OCI-LY3 (cell line): ENCODE measurements around the gene GJD3.

ENCODE experiments used
- H2AFZ ChIP-seq: fragments of 200-600, 300-600 bp; shearing (Covaris generic); 2 replicates; pipeline ENCODE4 v1.6.0; 2014; ENCODE audit warnings: antibody characterized with exemption, low read depth, low read length
- H3K27ac ChIP-seq: fragments of 200-600, 300-600 bp; sonication (generic); 2 replicates; pipeline ENCODE4 v1.5.1; 2014; ENCODE audit warnings: mild to moderate bottlenecking, low read length, moderate library complexity, mixed read lengths
- H3K27me3 ChIP-seq: fragments of 200-600, 300-600 bp; sonication (generic); 2 replicates; pipeline ENCODE4 v1.6.1; 2014; ENCODE audit warnings: low read depth, low read length, mixed read lengths
- H3K36me3 ChIP-seq: fragments of 200-600, 300-600 bp; sonication (generic); replicated peaks from 2 replicates; pipeline ENCODE3; 2014; ENCODE audit warnings: low read depth, low read length, mixed read lengths
- H3K4me1 ChIP-seq: fragments of 300-600, 200-600 bp; sonication (generic); 2 replicates; pipeline ENCODE4 v1.6.1; 2014; ENCODE audit warnings: low read length, mixed read lengths
- H3K4me2 ChIP-seq: fragments of 200-600, 300-600 bp; sonication (generic); 2 replicates; pipeline ENCODE4 v1.6.1; 2014; ENCODE audit warnings: low read length, mixed read lengths
- H3K4me3 ChIP-seq: fragments of 300-600, 200-600 bp; sonication (generic); 2 replicates; pipeline ENCODE4 v1.5.1; 2014; ENCODE audit warnings: antibody characterized with exemption, mild to moderate bottlenecking, low read length, moderate library complexity
- H3K79me2 ChIP-seq: fragments of 300-600, 200-600 bp; shearing (Covaris generic); 2 replicates; pipeline ENCODE4 v1.6.1; 2014; ENCODE audit warnings: mild to moderate bottlenecking, low read length, mixed read lengths
- H3K9ac ChIP-seq: fragments of 300-600, 200-600 bp; shearing (Covaris generic); 2 replicates; pipeline ENCODE4 v1.6.0; 2014; ENCODE audit warnings: mild to moderate bottlenecking, low read length, moderate library complexity
- H3K9me3 ChIP-seq: fragments of 200-600, 300-600 bp; shearing (Covaris generic); 2 replicates; pipeline ENCODE4 v1.6.1; 2014; ENCODE audit warnings: low read length, mixed read lengths; ENCODE audit not compliant: insufficient read depth
- H4K20me1 ChIP-seq: fragments of 200-600, 300-600 bp; sonication (generic); 2 replicates; pipeline ENCODE4 v1.6.1; 2016; ENCODE audit warnings: low read length, mixed read lengths; ENCODE audit not compliant: insufficient read depth
- EZH2phosphoT487 ChIP-seq: fragments of 200-600 bp; shearing (Covaris generic); IDR thresholded peaks from 2 replicates; pipeline ENCODE4 v1.6.1; 2018; ENCODE audit warnings: antibody characterized with exemption, mixed run types, low read depth
- TF ChIP-seq, protein P1 (sequence below): fragments of 200-600, 300-600 bp; sonication (generic); IDR thresholded peaks from 2 replicates; pipeline ENCODE4 v1.5.1; 2014; ENCODE audit warnings: antibody characterized with exemption, low read length, low read depth

Gene GJD3

DNA sequence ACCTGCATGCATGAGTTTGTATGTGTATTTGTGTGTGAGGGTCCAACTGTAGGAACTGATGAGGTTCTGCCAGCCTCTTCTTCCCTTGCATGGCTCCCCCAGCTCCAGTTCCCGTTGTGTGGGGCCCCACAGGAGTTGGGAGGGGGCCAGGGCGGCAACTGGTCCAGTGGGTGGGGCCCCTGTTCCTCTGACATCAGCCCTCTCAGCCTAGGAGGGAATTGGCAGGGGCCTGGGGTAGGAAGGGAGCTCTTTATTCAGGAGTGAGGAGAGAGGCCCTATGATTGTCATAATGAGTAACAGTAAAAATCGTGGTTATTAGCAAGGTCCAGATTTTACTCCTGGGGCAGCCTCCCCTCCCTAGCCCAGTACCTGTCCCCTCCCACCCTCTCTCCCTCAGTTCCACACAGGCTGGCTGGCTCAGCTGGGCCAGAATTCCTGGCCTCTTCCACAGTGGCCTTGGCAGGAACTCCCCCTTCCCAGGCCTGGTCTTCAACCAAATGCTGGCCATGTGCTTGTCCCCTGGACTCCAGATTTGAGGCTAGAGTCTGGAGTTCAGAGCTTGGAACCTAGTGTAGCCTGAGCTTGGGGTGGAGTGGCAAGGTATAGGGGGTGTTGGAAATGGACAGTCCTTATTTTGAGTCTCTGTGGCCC is 36.7 kb downstream of the GJD3 start:
- no peak for TF ChIP-seq EZH2phosphoT487
- TF ChIP-seq, protein P1, sequence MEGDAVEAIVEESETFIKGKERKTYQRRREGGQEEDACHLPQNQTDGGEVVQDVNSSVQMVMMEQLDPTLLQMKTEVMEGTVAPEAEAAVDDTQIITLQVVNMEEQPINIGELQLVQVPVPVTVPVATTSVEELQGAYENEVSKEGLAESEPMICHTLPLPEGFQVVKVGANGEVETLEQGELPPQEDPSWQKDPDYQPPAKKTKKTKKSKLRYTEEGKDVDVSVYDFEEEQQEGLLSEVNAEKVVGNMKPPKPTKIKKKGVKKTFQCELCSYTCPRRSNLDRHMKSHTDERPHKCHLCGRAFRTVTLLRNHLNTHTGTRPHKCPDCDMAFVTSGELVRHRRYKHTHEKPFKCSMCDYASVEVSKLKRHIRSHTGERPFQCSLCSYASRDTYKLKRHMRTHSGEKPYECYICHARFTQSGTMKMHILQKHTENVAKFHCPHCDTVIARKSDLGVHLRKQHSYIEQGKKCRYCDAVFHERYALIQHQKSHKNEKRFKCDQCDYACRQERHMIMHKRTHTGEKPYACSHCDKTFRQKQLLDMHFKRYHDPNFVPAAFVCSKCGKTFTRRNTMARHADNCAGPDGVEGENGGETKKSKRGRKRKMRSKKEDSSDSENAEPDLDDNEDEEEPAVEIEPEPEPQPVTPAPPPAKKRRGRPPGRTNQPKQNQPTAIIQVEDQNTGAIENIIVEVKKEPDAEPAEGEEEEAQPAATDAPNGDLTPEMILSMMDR: no peak
- H3K4me2 ChIP-seq: no peak overlapping the region
- peaks cover 59% of the 10 kb centered on the region for H3K4me1 ChIP-seq
- no peak overlapping the region for H3K4me3 ChIP-seq
- H3K9ac ChIP-seq: no peak overlapping the region
- H3K36me3 ChIP-seq: peaks cover 20% of the 10 kb centered on the region
- H3K79me2 ChIP-seq: peaks cover 94% of the 10 kb centered on the region
- no peaks in the 10 kb centered on the region for H3K9me3 ChIP-seq
- H4K20me1 ChIP-seq: peaks cover 47% of the 10 kb centered on the region
- H2AFZ ChIP-seq: no peak overlapping the region
- no peak overlapping the region for H3K27ac ChIP-seq
- H3K27me3 ChIP-seq: no peaks in the 10 kb centered on the region

DNA sequence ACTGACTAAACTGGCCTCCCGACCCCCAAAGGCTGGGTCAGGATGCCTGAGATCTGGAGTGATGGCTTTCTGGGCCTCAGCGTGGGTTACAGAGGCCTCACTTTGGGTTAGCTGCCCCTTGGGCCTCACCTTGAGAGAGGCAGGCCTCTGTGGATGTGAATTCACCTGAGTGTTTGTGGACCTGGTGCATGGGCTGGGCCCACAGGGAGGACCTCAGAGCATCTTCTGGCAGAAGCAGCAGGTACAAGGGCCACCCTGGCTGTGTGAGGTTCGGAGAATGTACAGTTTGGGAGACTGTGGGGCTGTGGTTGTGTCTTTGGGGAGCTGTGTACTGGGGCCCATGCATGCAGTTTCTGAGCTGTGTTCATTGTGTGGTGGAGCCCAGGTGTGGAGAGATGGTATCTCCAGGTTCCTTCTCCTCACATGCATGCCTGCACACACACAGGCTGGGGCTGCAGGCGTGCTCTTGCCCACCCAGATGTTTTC is 37.2 kb downstream of the GJD3 start:
- no peaks in the 10 kb centered on the region for H3K9me3 ChIP-seq
- peaks cover 98% of the 10 kb centered on the region for H3K79me2 ChIP-seq
- no peak for TF ChIP-seq EZH2phosphoT487
- TF ChIP-seq, protein P1: no peak
- H3K27ac ChIP-seq: no peak overlapping the region
- H3K4me3 ChIP-seq: no peak overlapping the region
- H3K36me3 ChIP-seq: peaks cover 16% of the 10 kb centered on the region
- peak overlapping the region; percentile 65; the same call in 1 of the 2 replicates for H3K9ac ChIP-seq
- H3K4me1 ChIP-seq: peaks cover 63% of the 10 kb centered on the region
- no peaks in the 10 kb centered on the region for H3K27me3 ChIP-seq
- H2AFZ ChIP-seq: no peak overlapping the region
- peak overlapping the region; percentile 98 for H3K4me2 ChIP-seq
- peaks cover 47% of the 10 kb centered on the region for H4K20me1 ChIP-seq

DNA sequence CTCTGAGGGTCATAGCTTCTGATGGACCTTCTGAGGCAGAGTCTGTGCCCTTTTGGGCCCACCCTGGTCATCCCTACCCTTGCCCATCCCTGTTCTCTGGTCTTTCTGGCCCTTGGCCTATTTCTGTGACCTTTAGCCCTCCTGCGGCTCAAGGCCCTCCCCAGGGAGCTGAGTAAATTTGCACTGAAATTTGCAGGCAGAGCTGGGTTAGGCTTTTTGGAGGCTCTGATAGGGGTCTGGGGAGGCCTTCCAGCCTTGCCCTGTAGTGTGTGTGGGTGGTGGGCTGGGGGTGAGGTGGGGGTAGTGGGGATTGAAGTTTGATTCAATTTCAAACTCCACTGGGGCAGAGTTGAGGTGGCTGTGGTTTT is 37.7 kb downstream of the GJD3 start:
- Histone ChIP-seq H3K79me2 (peaks cover 98% of the 10 kb centered on the region), H4K20me1 (peaks cover 49% of the 10 kb centered on the region), H3K36me3 (peaks cover 12% of the 10 kb centered on the region), H3K4me2 (peak overlapping the region; percentile 98), H3K9ac (peak overlapping the region; percentile 65; the same call in 1 of the 2 replicates), H3K9me3 (no peaks in the 10 kb centered on the region), H3K27ac (peak overlapping the region; percentile 74; the same call in 1 of the 2 replicates), H2AFZ (no peak overlapping the region), H3K4me3 (peak overlapping the region; percentile 71), H3K4me1 (peaks cover 68% of the 10 kb centered on the region), H3K27me3 (no peaks in the 10 kb centered on the region)
- no peak for TF ChIP-seq EZH2phosphoT487
- TF ChIP-seq, protein P1: no peak

DNA sequence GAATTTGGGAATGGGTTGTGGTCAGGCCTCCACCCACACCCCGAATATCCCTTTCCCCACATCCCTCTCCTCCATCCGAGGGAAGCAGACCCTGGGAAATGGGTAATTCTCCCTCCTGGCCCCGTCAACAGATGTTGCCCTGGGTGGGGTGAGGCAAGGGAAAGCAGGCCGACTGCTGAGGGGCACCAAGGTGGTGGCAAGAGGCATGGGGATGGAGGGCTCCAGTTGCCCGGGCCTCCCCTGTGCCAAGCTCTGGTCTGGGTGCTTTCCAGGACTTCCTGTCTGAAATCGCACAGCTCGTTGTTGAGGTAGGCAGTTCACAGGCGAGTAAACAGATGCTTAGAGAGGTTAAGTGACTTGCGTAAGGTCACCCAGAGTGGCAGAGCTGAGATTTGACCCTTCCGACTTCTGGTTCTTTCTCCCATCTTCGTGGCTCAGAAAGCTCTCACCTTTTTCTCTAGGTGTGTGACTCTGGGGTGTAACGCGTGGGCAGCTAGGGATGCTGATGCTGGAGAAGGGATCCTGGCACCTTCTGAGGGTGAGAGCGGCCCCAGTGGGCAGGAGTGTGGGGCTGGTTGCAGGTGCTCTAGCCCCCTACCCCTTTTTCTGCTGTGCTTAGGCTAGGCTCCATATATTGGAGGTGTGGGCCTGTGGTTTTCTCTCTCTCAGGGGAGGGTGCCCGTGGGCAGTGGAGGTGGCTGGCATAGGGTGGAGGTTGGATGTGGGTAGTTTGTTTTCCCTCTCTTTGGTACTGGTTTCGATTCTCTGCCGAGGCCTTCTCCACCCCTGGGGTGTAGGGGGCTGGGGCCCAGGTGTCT is 38.3 kb downstream of the GJD3 start:
- H3K79me2 ChIP-seq: peaks cover 98% of the 10 kb centered on the region
- TF ChIP-seq, protein P1: no peak
- TF ChIP-seq EZH2phosphoT487: no peak
- peak overlapping the region; percentile 74 for H3K27ac ChIP-seq
- no peak overlapping the region for H2AFZ ChIP-seq
- no peaks in the 10 kb centered on the region for H3K27me3 ChIP-seq
- peak overlapping the region; percentile 71 for H3K4me3 ChIP-seq
- H3K9me3 ChIP-seq: no peaks in the 10 kb centered on the region
- H3K9ac ChIP-seq: peak overlapping the region; percentile 65
- H4K20me1 ChIP-seq: peaks cover 53% of the 10 kb centered on the region
- peaks cover 74% of the 10 kb centered on the region for H3K4me1 ChIP-seq
- peaks cover 10% of the 10 kb centered on the region for H3K36me3 ChIP-seq
- H3K4me2 ChIP-seq: peak overlapping the region; percentile 98
